MM.1S (cell line): ENCODE data around the gene SDHB.

Experiments
- DNase-seq: peaks from one replicate; pipeline ENCODE4 v3.0.0-alpha.2; 2015
- H2AFZ ChIP-seq: fragments of 300-600 bp; sonication (generic); 2 replicates; pipeline ENCODE4 v1.6.0; 2016; ENCODE audit warnings: antibody characterized with exemption, low read length
- H3F3A ChIP-seq: fragments of 300-600 bp; sonication (generic); 2 replicates; pipeline ENCODE4 v1.6.1; 2016; ENCODE audit warnings: mild to moderate bottlenecking, antibody characterized with exemption, low read length, moderate library complexity, mixed read lengths; ENCODE audit not compliant: insufficient read depth
- H3K27ac ChIP-seq: fragments of 300-600 bp; sonication (generic); 2 replicates; pipeline ENCODE4 v1.5.1; 2016; ENCODE audit warnings: mild to moderate bottlenecking, low read length
- H3K27me3 ChIP-seq: fragments of 300-600 bp; sonication (generic); replicated peaks from 2 replicates; pipeline ENCODE4 v1.6.0; 2016; ENCODE audit warnings: low read length; ENCODE audit not compliant: insufficient read depth
- H3K36me3 ChIP-seq: fragments of 300-600 bp; sonication (generic); replicated peaks from 2 replicates; pipeline ENCODE4 v1.6.1; 2016; ENCODE audit warnings: mild to moderate bottlenecking, low read length, mixed read lengths; ENCODE audit not compliant: insufficient read depth
- H3K4me1 ChIP-seq: fragments of 300-600 bp; sonication (generic); 2 replicates; pipeline ENCODE4 v1.6.1; 2016; ENCODE audit warnings: low read length, mixed read lengths
- H3K4me2 ChIP-seq: fragments of 300-600 bp; sonication (generic); 2 replicates; pipeline ENCODE4 v1.6.0; 2016; ENCODE audit warnings: low read depth, low read length
- H3K4me3 ChIP-seq: fragments of 300-600 bp; sonication (generic); 2 replicates; pipeline ENCODE4 v1.5.1; 2016; ENCODE audit warnings: low read length, mixed read lengths
- H3K79me2 ChIP-seq: fragments of 300-600 bp; sonication (generic); 2 replicates; pipeline ENCODE4 v1.6.1; 2016; ENCODE audit warnings: mixed run types, low read length, mixed read lengths
- H3K9ac ChIP-seq: fragments of 300-600 bp; sonication (generic); 2 replicates; pipeline ENCODE4 v1.6.1; 2016; ENCODE audit warnings: low read length, mixed read lengths
- H3K9me2 ChIP-seq: fragments of 300-600 bp; sonication (generic); replicated peaks from 2 replicates; pipeline ENCODE4 v1.6.1; 2016; ENCODE audit warnings: mild to moderate bottlenecking, low read length, mixed read lengths; ENCODE audit not compliant: insufficient read depth
- H3K9me3 ChIP-seq: fragments of 300-600 bp; sonication (generic); replicated peaks from 2 replicates; pipeline ENCODE4 v1.6.1; 2016; ENCODE audit warnings: mild to moderate bottlenecking, low read length, mixed read lengths; ENCODE audit not compliant: insufficient read depth
- H4K20me1 ChIP-seq: fragments of 300-600 bp; sonication (generic); 2 replicates; pipeline ENCODE4 v1.6.1; 2016; ENCODE audit warnings: mild to moderate bottlenecking, low read length, moderate library complexity, mixed read lengths; ENCODE audit not compliant: insufficient read depth
- EZH2 ChIP-seq: fragments of 300-600 bp; sonication (generic); optimal IDR thresholded peaks from 2 replicates; pipeline ENCODE3; 2017; ENCODE audit warnings: low read depth, mild to moderate bottlenecking, antibody characterized with exemption, low read length, mixed read lengths
- EZH2phosphoT487 ChIP-seq: fragments of 300-600 bp; sonication (generic); IDR thresholded peaks from 2 replicates; pipeline ENCODE4 v1.6.1; 2018; ENCODE audit warnings: antibody characterized with exemption, low read length
- TF ChIP-seq, protein P1 (sequence below): fragments of 300-600 bp; sonication (generic); IDR thresholded peaks from 2 replicates; pipeline ENCODE4 v1.5.1; 2016; ENCODE audit warnings: antibody characterized with exemption, low read length, mixed read lengths

SDHB gene

DNA sequence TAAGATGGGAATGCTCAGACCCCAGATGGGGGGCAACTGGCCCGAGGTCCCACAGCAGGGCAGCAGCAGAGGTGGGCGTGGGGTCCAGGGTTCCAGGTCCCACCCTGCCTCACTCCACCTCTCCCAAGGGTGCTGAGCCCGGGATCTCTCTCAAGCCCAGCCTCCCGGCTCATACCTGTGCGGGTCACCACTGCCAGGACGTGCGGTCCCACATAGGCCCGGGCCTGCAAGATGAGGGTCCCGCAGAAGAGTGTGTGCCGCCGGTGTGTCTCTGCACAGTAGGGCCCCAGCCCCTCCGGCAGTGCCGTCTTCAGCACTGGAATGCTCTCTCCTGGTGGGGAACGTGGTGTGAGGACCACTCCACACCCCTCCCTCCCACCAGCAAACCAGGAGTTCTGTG lies 57.0 kb downstream of the SDHB start:
- DNase-seq = no peak
- no peaks in the 10 kb centered on the region for H3K79me2 ChIP-seq
- no peak overlapping the region for H3K27ac ChIP-seq
- H3K4me1 ChIP-seq = no peaks in the 10 kb centered on the region
- H3K9ac ChIP-seq = no peak overlapping the region
- H3K36me3 ChIP-seq = no peaks in the 10 kb centered on the region
- TF ChIP-seq, protein P1, sequence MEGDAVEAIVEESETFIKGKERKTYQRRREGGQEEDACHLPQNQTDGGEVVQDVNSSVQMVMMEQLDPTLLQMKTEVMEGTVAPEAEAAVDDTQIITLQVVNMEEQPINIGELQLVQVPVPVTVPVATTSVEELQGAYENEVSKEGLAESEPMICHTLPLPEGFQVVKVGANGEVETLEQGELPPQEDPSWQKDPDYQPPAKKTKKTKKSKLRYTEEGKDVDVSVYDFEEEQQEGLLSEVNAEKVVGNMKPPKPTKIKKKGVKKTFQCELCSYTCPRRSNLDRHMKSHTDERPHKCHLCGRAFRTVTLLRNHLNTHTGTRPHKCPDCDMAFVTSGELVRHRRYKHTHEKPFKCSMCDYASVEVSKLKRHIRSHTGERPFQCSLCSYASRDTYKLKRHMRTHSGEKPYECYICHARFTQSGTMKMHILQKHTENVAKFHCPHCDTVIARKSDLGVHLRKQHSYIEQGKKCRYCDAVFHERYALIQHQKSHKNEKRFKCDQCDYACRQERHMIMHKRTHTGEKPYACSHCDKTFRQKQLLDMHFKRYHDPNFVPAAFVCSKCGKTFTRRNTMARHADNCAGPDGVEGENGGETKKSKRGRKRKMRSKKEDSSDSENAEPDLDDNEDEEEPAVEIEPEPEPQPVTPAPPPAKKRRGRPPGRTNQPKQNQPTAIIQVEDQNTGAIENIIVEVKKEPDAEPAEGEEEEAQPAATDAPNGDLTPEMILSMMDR = no peak
- TF ChIP-seq EZH2phosphoT487 (no peak), EZH2 (no peak)
- H2AFZ ChIP-seq = no peak overlapping the region
- no peaks in the 10 kb centered on the region for H4K20me1 ChIP-seq
- H3K4me2 ChIP-seq = no peak overlapping the region
- no peak overlapping the region for H3K4me3 ChIP-seq
- H3K27me3 ChIP-seq = no peaks in the 10 kb centered on the region
- no peaks in the 10 kb centered on the region for H3K9me2 ChIP-seq
- no peaks in the 10 kb centered on the region for H3K9me3 ChIP-seq
- no peaks in the 10 kb centered on the region for H3F3A ChIP-seq

DNA sequence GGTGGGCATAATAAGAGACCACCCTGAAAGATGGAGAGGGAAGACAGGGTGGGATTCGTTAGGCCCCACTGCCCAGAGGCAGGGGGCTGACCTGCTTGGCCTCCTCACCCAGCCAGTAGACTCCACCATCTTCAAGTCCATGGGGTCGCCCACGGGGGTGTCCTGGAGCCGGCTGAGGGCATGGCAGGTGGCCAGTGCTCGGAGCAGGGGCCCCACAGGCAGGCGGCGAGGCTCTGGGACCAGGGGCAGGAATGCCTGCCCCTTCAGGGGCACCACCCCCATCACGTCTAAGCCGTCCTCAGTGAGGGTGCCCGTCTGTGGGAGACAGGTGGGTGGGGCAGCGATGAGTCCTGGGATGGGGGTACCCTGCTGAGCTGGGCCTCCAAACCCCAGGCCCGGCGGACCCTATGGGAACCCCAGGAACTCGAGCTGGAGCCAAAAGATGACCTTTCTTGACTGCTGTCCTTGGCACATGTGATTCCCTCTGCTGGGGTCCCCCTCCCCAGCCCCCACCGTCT lies 60.3 kb downstream of the SDHB start:
- H2AFZ ChIP-seq = no peak overlapping the region
- DNase-seq = no peak
- H3K9ac ChIP-seq = no peak overlapping the region
- no peaks in the 10 kb centered on the region for H3K9me2 ChIP-seq
- no peak overlapping the region for H3K4me2 ChIP-seq
- H3K79me2 ChIP-seq = no peaks in the 10 kb centered on the region
- TF ChIP-seq, protein P1 = no peak
- no peak for TF ChIP-seq EZH2
- no peaks in the 10 kb centered on the region for H3K4me1 ChIP-seq
- H3K4me3 ChIP-seq = no peak overlapping the region
- H3K27ac ChIP-seq = no peak overlapping the region
- H3F3A ChIP-seq = no peaks in the 10 kb centered on the region
- H3K27me3 ChIP-seq = no peaks in the 10 kb centered on the region
- no peaks in the 10 kb centered on the region for H3K9me3 ChIP-seq
- H4K20me1 ChIP-seq = no peaks in the 10 kb centered on the region
- H3K36me3 ChIP-seq = no peaks in the 10 kb centered on the region

DNA sequence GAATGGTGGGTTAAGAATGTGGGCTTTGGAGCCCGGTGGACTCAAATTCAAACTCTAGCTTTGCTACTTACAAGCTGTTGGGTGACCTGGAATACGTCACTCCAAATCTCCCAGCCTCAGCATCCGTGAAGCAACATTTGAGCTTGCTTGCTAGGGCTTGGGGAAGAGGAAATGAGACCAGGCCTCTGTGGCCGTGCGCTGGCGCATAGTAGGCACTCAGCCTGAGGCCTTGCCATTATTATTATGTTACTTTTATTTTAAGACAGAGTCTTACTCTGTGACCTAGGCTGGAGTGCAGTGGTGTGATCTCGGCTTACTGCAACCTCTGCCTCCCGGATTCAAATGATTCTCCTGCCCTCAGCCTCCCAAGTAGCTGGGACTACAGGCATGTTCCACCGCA lies 61.2 kb downstream of the SDHB start:
- Histone ChIP-seq H3K9me2 (no peaks in the 10 kb centered on the region), H3K4me1 (no peaks in the 10 kb centered on the region), H3K27ac (no peak overlapping the region), H3K36me3 (no peaks in the 10 kb centered on the region), H3K9me3 (no peaks in the 10 kb centered on the region), H3K4me2 (no peak overlapping the region), H3K79me2 (no peaks in the 10 kb centered on the region), H3K27me3 (no peaks in the 10 kb centered on the region), H4K20me1 (no peaks in the 10 kb centered on the region), H3K4me3 (no peak overlapping the region), H3K9ac (no peak overlapping the region), H2AFZ (no peak overlapping the region), H3F3A (no peaks in the 10 kb centered on the region)
- no peak for DNase-seq
- no peak for TF ChIP-seq EZH2phosphoT487
- TF ChIP-seq, protein P1 = no peak
- TF ChIP-seq EZH2 = no peak
